Raji (cell line): Measurements from ENCODE around the gene ZFAND3.

ENCODE experiments used
- POLR2A ChIP-seq: IDR thresholded peaks from 2 replicates; pipeline ENCODE4 v1.6.1; 2011; ENCODE audit warnings: low read depth, low read length, control low read depth; ENCODE audit not compliant: insufficient read depth

ZFAND3 gene

DNA sequence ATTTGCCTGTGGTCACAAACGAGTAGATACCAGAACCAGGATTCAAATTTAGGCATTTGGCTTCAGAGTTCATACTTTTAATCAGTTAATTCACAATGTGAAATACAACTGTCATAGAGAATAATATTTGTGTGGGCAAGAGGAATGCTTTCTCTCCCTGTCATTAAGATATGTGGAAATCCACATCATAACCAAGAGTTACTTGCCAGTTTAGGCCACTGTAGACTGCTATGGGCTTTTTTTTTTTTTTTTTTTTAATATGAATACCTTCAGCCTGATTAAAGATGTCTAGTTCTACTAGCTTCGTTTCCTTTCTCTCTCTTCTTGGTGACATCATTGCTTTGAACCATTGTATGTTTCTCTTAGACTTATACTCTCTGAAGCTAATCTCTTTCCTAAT lies 244.9 kb downstream of the ZFAND3 start:
- no peak for TF ChIP-seq POLR2A

DNA sequence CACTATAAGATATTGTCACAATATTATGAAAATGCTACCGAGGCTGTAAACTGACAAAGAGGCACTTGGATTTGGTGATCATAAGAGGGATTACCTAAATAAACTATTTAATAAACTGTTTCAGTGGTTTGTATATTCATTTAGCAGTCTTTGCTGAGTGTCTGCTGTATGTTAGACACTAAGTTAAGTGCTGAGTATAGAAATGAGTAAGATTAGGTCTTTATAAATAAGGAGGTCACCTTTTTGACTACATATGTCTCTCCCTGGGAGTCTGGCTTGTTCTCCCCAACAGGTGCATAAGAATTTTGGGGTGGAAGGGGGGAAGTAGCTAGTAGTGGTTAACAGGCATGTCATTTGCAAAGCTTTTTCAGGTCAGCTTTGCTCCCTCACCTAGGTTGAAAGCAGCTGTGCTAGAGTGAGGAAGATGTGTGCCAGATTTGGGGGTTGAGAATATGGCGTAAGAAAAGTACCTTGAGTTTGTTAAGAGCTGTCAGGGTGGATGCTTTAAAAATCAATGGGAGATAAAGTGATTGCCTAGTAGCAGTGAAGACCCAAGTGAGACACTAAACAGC lies 246.3 kb downstream of the ZFAND3 start:
- no peak for TF ChIP-seq POLR2A

GRCh38 chr6:38067263-38067980 lies 247.9 kb downstream of the ZFAND3 start:
- no peak for TF ChIP-seq POLR2A

DNA sequence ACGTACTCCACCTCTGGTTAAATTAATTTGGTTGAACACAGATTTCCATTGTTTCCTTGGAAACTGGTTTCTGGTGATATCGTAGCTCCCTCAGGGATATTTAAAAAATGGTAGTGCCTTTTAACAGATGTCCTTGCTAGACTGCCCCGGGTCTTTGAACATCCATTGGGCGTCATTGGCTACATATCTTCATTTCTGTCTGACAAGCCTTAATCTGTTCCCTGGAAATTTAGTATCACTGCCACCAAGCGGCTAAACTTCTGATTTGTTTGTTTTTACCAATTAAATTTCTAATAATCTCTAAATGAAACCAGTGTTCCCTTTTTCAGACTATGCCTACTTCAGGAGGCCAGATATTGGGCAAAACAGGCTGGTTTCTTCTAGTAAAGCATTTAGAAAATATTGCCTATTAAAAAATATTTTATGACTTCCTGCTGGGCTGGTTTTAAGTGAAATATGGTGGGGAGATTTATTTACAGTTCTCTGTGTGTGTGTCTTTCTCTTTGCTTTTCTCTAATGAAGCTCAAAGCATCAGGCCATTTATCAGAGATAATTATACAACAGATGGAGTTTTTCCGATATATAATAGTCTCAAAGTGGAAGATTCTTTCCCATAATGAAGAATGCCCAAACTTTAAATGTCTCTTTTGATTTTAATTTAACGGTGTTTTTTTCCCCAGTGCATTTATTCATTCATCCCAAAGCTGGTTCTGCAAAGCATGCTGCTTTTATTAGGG lies 249.5 kb downstream of the ZFAND3 start:
- no peak for TF ChIP-seq POLR2A

- TF ChIP-seq POLR2A, result no peak
Observed at GRCh38 chr6:38077488-38078030, 258.0 kb downstream of the ZFAND3 start.

GRCh38 chr6:38078671-38079070 lies 259.1 kb downstream of the ZFAND3 start:
- TF ChIP-seq POLR2A, result no peak

- TF ChIP-seq POLR2A, result no peak
Observed at GRCh38 chr6:38079107-38079506, 259.6 kb downstream of the ZFAND3 start.

DNA sequence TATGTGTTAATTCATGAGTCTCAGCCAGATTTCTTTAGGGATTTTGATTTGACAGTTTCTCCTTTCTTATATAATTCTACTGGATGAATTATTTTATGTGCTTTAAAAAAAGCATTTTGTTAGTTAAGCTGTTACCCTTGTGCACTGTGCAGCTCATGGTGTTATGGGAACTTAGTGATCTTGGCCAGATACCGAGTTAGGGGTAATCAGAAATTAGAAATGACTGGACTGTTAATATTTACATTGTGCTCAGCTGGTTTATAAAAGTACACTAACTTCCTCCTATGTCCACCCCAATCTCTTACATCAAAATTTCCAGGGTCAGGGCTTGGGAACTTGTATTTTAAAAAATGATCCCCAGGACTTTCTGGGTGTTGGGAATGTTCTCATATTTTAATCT lies 260.0 kb downstream of the ZFAND3 start:
- TF ChIP-seq POLR2A, result no peak

DNA sequence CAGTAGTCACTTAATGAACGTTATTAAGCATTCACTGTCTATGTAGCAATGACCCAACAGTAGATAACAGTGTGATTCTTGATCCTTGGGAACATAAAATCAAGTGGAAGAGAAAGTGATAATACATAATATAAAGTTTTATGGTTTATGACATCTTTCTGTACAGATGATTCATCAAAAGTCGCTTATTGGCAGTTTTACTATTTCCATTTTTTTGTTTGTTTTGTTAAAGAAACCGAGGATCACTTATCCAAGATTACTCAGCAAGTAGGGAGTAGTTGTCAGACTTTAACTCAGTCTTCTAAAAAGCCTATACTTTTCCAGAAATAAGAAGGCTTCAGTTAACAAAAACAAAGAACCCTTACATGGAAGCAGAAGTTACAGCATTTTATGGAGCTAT lies 260.8 kb downstream of the ZFAND3 start:
- no peak for TF ChIP-seq POLR2A

GRCh38 chr6:38080889-38081288 lies 261.4 kb downstream of the ZFAND3 start:
- no peak for TF ChIP-seq POLR2A

DNA sequence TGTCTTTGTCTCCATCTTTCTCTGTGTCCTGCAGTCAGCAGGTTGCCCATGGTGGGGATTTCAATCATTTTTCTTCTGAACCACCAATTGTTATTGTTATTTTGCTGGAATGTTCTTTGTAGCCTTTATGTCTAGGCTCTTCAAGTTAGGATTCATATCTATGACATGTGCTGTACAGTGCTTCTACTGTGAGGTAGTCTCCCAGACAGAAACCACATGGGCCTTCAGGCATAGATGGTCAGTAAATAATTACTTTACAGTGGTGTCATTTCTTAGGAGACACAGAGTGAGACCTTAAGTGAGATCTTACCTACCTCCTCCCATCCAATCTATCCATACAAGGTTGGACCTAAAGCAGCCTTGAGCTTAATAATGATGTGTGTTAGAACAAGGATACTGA lies 265.5 kb downstream of the ZFAND3 start:
- TF ChIP-seq POLR2A, result no peak

GRCh38 chr6:38086346-38086745 lies 266.8 kb downstream of the ZFAND3 start:
- no peak for TF ChIP-seq POLR2A

- no peak for TF ChIP-seq POLR2A
Observed at GRCh38 chr6:38088010-38088409, 268.5 kb downstream of the ZFAND3 start.

- no peak for TF ChIP-seq POLR2A
Observed at GRCh38 chr6:38088829-38089228, 269.3 kb downstream of the ZFAND3 start.

- no peak for TF ChIP-seq POLR2A
Observed at GRCh38 chr6:38091613-38092012, 272.1 kb downstream of the ZFAND3 start.

DNA sequence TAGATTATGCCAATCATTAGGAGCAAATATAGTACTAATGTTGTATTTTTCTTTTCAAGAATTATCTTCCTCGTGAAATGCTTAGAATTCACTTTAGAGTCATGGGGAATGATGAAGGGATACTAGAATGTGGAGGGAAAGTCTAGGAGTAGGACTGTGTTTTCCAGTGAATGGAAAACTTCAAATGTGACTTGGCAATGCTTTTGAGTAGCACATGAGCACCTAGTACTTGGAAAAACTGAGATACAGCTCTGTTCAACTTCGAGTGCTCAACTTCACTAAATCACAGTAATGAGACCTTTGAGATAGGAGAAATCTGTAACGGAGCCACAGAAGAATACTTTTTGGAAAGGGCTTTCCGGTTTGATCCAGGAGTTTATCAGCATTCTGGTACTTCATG lies 272.9 kb downstream of the ZFAND3 start:
- no peak for TF ChIP-seq POLR2A

DNA sequence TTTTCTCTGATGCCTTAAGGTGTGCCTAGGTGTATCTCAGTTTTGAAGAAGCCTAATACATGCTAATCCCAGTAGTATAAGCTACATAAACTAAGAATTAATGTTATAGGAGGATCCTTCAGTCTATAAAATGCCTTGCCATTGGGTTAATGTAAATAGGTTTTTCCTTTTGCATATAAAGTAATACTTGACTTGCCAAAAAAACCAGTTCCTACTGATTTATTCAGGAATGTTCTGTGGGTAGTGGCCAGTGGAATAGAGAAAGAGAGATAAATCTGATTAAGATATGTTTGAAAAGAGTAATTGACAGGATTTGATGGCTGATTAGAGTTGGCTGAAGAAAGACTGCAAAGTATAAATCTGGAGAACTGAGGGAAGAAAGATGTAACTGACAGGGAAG lies 273.4 kb downstream of the ZFAND3 start:
- TF ChIP-seq POLR2A, result no peak

DNA sequence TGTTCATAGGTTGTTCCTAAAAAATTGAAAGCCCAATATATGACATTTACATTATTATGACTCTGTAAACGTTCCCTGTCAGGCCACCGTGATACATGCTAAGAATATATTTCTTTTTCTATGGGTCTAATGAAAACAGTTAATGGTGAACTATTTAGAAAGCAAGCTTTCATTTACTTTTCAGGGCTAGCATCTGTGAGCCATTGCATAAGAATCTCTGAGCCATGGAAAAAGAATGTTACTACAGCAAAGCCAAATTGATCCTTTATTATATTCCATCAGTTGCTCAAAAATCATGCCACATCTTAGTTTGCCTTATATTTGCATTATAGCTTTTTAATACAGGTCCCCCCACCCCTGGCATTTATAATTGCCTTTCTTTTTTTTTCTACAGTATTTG lies 275.5 kb downstream of the ZFAND3 start:
- no peak for TF ChIP-seq POLR2A
